Naive thymus-derived CD4-positive, alpha-beta T cell (primary cell): ENCODE results near the gene CCDC190. TPM values are rescaled to one million over a fixed set of nuclear protein-coding genes. Genes with fewer than 3 reads are reported as not detected.

ENCODE experiments used
- ATAC-seq: fragments of 150-1000 bp; cut with Tn5 transposase; 2 replicates; pipeline ENCODE4 v1.10.0; 2021; ENCODE audit warnings: mild to moderate bottlenecking, moderate library complexity
- CTCF ChIA-PET: fragments of 350-600 bp; sonication (Branson Sonifier 250); formaldehyde crosslinking; loops from one replicate; lab custom pipeline; 2021; ENCODE audit warnings: antibody characterized with exemption; lab: Charles Lee
- POLR2A ChIA-PET: fragments of 350-600 bp; sonication (Branson Sonifier 250); formaldehyde crosslinking; loops from one replicate; lab custom pipeline; 2021; ENCODE audit warnings: antibody characterized with exemption, inconsistent platforms; lab: Charles Lee
- DNase-seq, 9 donors: peaks; one replicate each; pipeline versions ENCODE4 v3.0.0 to v3.0.0-alpha.2; 2020 to 2022; ENCODE audit warnings: mixed read lengths in 1 of 9
- H3K27ac ChIP-seq: one replicate; pipeline ENCODE4 v1.7.0; 2013; ENCODE audit warnings: mild to moderate bottlenecking, low read depth, low read length, moderate library complexity
- H3K27me3 ChIP-seq, 2 donors: one replicate each; pipeline ENCODE4 v1.7.0; 2013; ENCODE audit warnings: low read length in 2 of 2, mild to moderate bottlenecking in 2 of 2, moderate library complexity in 2 of 2; ENCODE audit not compliant: control insufficient read depth in 2 of 2, insufficient read depth in 2 of 2
- H3K36me3 ChIP-seq, 3 experiments: 1 replicate in 2 of 3; 2 replicates in 1 of 3; pipeline ENCODE4 v1.7.0; 2013; ENCODE audit warnings: low read length in 3 of 3, mild to moderate bottlenecking in 3 of 3, moderate library complexity in 1 of 3; ENCODE audit not compliant: insufficient read depth in 3 of 3, control insufficient read depth in 2 of 3
- H3K4me1 ChIP-seq, 2 donors: one replicate each; pipeline ENCODE4 v1.7.0; 2013; ENCODE audit warnings: low read length in 2 of 2, mild to moderate bottlenecking in 2 of 2, moderate library complexity in 1 of 2; ENCODE audit not compliant: control insufficient read depth in 2 of 2, insufficient read depth in 2 of 2
- H3K4me3 ChIP-seq: 2 replicates; pipeline ENCODE4 v1.7.0; 2013; ENCODE audit warnings: mild to moderate bottlenecking, low read length
- H3K9me3 ChIP-seq, 3 experiments: 1 replicate in 2 of 3; 2 replicates in 1 of 3; pipeline ENCODE4 v1.7.0; 2013; ENCODE audit warnings: low read length in 3 of 3; ENCODE audit not compliant: control insufficient read depth in 2 of 3
- H3K27ac Mint-ChIP-seq, 9 donors: one replicate each; pipeline ENCODE4 v1.8.0; 2020 to 2022; ENCODE audit warnings: mixed read lengths in 9 of 9, mild to moderate bottlenecking in 8 of 9, moderate library complexity in 5 of 9, inconsistent platforms in 2 of 9
- H3K27me3 Mint-ChIP-seq, 5 donors: one replicate each; pipeline ENCODE4 v1.8.0; 2021 to 2022; ENCODE audit warnings: mixed read lengths in 5 of 5, mild to moderate bottlenecking in 1 of 5
- H3K36me3 Mint-ChIP-seq, 5 donors: one replicate each; pipeline ENCODE4 v1.8.0; 2020 to 2022; ENCODE audit warnings: mixed read lengths in 5 of 5, mild to moderate bottlenecking in 3 of 5, inconsistent platforms in 1 of 5
- H3K4me1 Mint-ChIP-seq, 7 donors: one replicate each; pipeline ENCODE4 v1.8.0; 2020 to 2022; ENCODE audit warnings: mixed read lengths in 7 of 7, mild to moderate bottlenecking in 3 of 7, inconsistent platforms in 1 of 7
- H3K4me3 Mint-ChIP-seq, 10 donors: one replicate each; pipeline ENCODE4 v1.8.0; 2020 to 2022; ENCODE audit warnings: mild to moderate bottlenecking in 10 of 10, mixed read lengths in 10 of 10, moderate library complexity in 6 of 10, inconsistent platforms in 2 of 10
- H3K9me3 Mint-ChIP-seq, 11 donors: one replicate each; pipeline ENCODE4 v1.8.0; 2020 to 2022; ENCODE audit warnings: mixed read lengths in 11 of 11, mild to moderate bottlenecking in 4 of 11, inconsistent platforms in 1 of 11, moderate library complexity in 1 of 11
- intact Hi-C, 2 donors: fragments of 100-400 bp; cut with micrococcal nuclease; formaldehyde crosslinking; loops; one replicate each; pipeline ENCODE4 v1.15.1; 2023
- polyA plus RNA-seq, 2 donors: library from polyadenylated mRNA; unstranded; fragments of 300-500 nt; fragmentation: Illumina TruSeq; gene quantifications; one replicate each; pipeline ENCODE4 v1.2.3, GENCODE V29; 2021
- total RNA-seq, 6 experiments: library from RNA in 5 of 6; stranded (reverse) in 5 of 6; gene quantifications; 1 replicate in 5 of 6; 2 replicates in 1 of 6; pipeline ENCODE4 v1.2.3 and lab custom pipeline; 2021 to 2026

The CCDC190 gene, protein sequence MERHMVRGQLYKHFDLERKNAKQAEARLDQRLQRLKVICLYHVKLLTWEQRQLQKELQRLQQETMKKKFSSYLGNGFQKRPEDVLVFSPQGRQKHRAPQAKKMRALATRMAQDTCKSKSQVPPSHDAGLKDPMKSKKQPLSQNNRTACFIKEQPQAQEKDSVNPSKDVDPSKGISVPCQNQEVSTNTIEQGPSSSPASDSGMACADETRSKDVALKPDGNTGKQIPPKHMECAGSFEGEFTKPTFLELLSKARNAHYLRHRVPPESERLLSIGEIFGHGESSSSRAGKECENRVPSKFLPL
- total RNA-seq (not detected), polyA plus RNA-seq (not detected), total RNA-seq (lab: John Stamatoyannopoulos, UW) (not detected)

DNA sequence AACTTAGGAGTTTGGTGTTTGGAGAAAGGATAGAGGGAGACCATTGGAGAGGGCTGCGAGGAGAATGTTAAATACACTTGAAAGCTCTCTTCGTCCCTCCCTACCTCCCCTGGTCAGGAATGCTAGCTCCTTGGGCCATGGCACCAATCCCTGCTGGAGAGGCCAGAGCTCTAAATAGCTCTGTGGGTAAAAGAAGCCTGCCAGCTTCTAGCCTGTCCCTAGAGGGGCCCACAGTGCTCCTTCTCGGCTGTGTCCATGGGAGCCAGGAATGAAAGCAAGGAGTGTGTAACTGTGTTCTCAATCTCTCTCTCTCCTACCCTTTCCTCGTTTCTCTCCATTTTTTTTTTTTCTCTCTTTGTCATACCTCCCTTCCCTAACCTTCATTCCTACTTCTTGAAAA lies at the start of gene CCDC190:
Gene CCDC190 (minus strand): TSS at position 75 of the 400 bp plus-strand sequence. CDS start 1,529 bp downstream, outside the sequence.
- DNase-seq = no peak
- Mint-ChIP-seq H3K9me3 (no peaks in the 10 kb centered on the region), H3K27ac (no peak within 1 kb of the TSS), H3K4me3 (no peak within 1 kb of the TSS), H3K4me1 (no peaks in the 10 kb centered on the region), H3K27me3 (peaks cover 20 to 32% (median 28%) of the 10 kb centered on the region in 5 donors), H3K36me3 (peaks cover 0 to 4% (median 0%) of the 10 kb centered on the region in 5 donors)
- Histone ChIP-seq H3K4me1 (no peaks in the 10 kb centered on the region), H3K27ac (no peak within 1 kb of the TSS), H3K9me3 (no peaks in the 10 kb centered on the region), H3K4me3 (no peak within 1 kb of the TSS), H3K27me3 (peaks cover 0 to 4% of the 10 kb centered on the region in 2 donors), H3K36me3 (no peaks in the 10 kb centered on the region)
- intact Hi-C loops = no loop called here
- no peak for ATAC-seq
- ChIA-PET POLR2A (no interaction called here), CTCF (interaction anchor here (2.4 kb wide), 1 partner anchor 455 kb away, joined by 6 read pairs; no protein-coding TSS in a partner anchor)

DNA sequence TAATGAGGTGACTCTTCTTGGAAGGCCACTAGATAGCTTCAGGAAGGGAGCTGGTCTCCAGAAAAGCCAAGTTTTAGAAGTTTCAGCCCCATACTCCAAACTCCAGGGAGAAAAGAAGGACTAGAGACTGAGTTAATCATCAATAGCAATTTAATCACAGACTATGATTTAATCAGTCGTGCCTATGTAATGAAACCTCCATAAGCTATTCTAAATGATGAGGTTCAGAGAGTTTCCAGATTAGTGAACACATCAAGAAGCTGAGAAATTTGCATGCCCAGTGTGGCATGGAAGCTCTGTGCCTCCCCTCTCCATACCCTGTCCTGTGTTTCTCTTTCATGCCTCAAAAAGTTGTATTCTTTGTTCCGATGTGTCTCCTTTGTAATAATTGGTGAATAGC lies 49.2 kb upstream of the CCDC190 start:
- no peak for DNase-seq
- POLR2A ChIA-PET = no interaction called here
- Mint-ChIP-seq H3K27me3 (peaks cover 0 to 9% (median 4%) of the 10 kb centered on the region in 5 donors), H3K36me3 (no peaks in the 10 kb centered on the region), H3K9me3 (peaks cover 0 to 22% (median 6%) of the 10 kb centered on the region in 11 donors), H3K4me1 (no peaks in the 10 kb centered on the region), H3K27ac (no peak overlapping the region), H3K4me3 (no peak overlapping the region)
- Histone ChIP-seq H3K4me1 (no peaks in the 10 kb centered on the region), H3K27ac (no peak overlapping the region), H3K4me3 (no peak overlapping the region), H3K9me3 (no peaks in the 10 kb centered on the region), H3K36me3 (no peaks in the 10 kb centered on the region), H3K27me3 (no peaks in the 10 kb centered on the region)
- intact Hi-C loops = no loop called here
- ATAC-seq = no peak
- CTCF ChIA-PET = no interaction called here

DNA sequence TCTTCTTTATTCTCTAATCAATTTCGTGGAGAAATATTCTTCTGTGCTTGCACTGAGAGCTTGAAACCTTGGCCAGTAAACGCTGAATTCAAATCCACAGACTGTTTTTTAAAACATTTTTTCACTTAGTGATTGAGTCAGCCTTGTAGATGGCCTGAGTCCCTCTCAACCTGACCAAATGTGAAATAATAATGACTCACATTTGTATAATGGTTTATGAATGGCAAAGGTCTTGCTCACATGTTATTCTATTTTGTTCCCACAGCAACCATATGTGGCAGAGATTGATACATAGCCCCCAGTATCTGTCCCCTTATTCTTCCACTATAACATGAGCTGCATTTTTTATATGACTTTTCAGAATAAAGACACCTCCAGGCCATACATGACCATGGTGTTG lies 47.8 kb upstream of the CCDC190 start:
- no peaks in the 10 kb centered on the region for H3K9me3 ChIP-seq
- intact Hi-C loops = no loop called here
- ATAC-seq (no peak), DNase-seq (no peak)
- H3K27ac ChIP-seq = no peak overlapping the region
- H3K27ac Mint-ChIP-seq = no peak overlapping the region
- no peaks in the 10 kb centered on the region for H3K4me1 ChIP-seq
- no peak overlapping the region for H3K4me3 ChIP-seq
- H3K27me3 Mint-ChIP-seq = peaks cover 0 to 14% (median 9%) of the 10 kb centered on the region in 5 donors
- H3K27me3 ChIP-seq = no peaks in the 10 kb centered on the region
- POLR2A ChIA-PET = no interaction called here
- no peaks in the 10 kb centered on the region for H3K36me3 Mint-ChIP-seq
- H3K4me1 Mint-ChIP-seq = no peaks in the 10 kb centered on the region
- peaks cover 0 to 17% (median 6%) of the 10 kb centered on the region in 11 donors for H3K9me3 Mint-ChIP-seq
- CTCF ChIA-PET = no interaction called here
- no peaks in the 10 kb centered on the region for H3K36me3 ChIP-seq
- no peak overlapping the region for H3K4me3 Mint-ChIP-seq

DNA sequence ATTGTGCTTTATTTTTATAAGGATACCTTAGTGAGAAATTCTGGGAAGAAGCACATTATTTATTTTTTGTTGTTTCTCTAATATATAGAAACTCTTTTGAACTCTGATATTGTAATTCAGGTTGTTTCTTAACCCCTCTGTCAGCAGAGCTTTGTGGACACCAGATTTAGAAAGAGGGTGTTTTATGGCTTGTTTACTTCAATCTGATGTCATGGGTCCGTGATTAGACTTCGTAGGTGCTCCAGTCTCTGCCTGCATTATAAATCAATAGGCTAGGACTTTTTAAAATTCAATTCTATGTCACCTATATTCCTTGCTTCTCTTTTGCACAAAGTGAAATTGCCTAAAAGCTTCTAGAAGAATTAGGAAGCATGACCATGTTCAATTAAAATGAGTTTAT lies 47.3 kb upstream of the CCDC190 start:
- intact Hi-C loops = no loop called here
- Mint-ChIP-seq H3K9me3 (peaks cover 0 to 14% (median 4%) of the 10 kb centered on the region in 11 donors), H3K27me3 (peaks cover 0 to 19% (median 9%) of the 10 kb centered on the region in 5 donors), H3K4me3 (no peak overlapping the region), H3K27ac (no peak overlapping the region), H3K36me3 (no peaks in the 10 kb centered on the region), H3K4me1 (no peaks in the 10 kb centered on the region)
- no peaks in the 10 kb centered on the region for H3K27me3 ChIP-seq
- no peak for ATAC-seq
- no peak overlapping the region for H3K4me3 ChIP-seq
- DNase-seq = no peak
- H3K9me3 ChIP-seq = no peaks in the 10 kb centered on the region
- ChIA-PET CTCF (no interaction called here), POLR2A (no interaction called here)
- H3K27ac ChIP-seq = no peak overlapping the region
- no peaks in the 10 kb centered on the region for H3K4me1 ChIP-seq
- H3K36me3 ChIP-seq = no peaks in the 10 kb centered on the region

DNA sequence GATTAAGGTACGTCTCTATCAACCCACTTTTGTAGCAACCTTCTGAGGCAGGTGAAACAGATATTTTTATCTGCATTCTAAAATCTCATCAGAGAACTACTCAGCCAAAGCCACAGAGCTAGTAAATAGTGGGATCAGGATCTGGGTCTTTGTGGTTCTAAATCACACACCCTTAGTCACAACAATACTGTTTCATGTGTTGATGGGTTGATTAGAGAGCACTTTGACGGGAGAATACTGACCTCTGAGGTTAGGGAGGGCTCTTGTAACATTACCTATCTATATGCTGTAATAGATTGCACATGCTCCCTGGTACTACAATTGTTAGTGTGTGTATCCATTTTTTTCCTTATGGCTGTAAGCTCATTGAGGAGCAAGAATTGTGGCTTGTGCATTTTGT lies 45.5 kb upstream of the CCDC190 start:
- Mint-ChIP-seq H3K36me3 (no peaks in the 10 kb centered on the region), H3K4me3 (no peak overlapping the region), H3K4me1 (no peaks in the 10 kb centered on the region), H3K27ac (no peak overlapping the region), H3K9me3 (peaks cover 0 to 1% (median 0%) of the 10 kb centered on the region in 11 donors), H3K27me3 (peaks cover under 1 to 19% (median 9%) of the 10 kb centered on the region in 5 donors)
- Histone ChIP-seq H3K4me1 (no peaks in the 10 kb centered on the region), H3K36me3 (no peaks in the 10 kb centered on the region), H3K27me3 (no peaks in the 10 kb centered on the region), H3K4me3 (no peak overlapping the region), H3K27ac (no peak overlapping the region), H3K9me3 (no peaks in the 10 kb centered on the region)
- ATAC-seq = no peak
- ChIA-PET CTCF (no interaction called here), POLR2A (no interaction called here)
- DNase-seq = no peak
- intact Hi-C loops = no loop called here

DNA sequence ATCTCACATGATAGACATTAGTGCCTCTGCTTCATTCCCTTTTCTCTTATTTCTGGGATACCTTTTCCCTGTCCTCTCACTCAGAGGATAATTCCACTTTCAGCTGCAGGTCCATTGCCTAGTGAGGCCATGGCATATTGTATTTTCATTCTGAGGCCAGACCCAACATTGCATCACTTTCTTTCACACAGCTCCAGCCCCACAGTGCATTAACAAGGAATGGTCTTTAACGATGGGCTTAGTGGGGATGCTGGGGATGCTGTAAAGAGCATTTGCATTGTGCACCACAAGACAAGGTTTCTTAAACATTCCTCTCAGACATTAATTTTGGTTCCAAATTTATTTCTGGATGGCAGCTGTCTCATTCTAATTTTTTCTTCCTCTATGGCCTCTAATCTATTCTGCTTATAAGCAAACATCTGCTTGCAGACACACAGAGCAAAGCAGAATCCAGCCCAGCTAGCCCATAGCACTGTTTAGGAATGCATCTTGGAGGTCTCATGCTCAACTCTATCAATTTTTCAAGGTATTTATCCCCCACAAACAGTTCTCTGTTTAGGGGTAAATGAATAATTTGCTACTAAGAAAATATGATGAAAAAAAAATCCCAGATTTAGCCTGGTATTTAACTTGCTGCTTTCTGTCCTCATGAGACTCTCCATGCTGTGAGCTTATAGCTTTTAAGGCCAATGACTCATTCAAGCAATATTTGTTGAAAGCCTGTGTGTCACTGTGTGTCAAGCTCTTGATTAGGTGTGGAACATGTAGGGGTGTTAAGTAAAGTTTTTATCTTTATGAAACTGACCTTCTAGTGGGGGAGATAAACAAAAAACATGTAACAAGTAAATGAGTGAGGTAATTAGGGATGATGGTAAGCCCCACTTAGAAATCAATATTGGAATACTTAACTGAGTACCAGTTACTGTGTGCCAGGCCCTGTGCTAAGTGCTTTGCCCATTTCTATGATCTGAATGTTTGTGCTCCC lies 44.5 kb upstream of the CCDC190 start:
- Histone ChIP-seq H3K36me3 (no peaks in the 10 kb centered on the region), H3K9me3 (no peaks in the 10 kb centered on the region), H3K27me3 (no peaks in the 10 kb centered on the region), H3K4me1 (no peaks in the 10 kb centered on the region), H3K4me3 (no peak overlapping the region), H3K27ac (no peak overlapping the region)
- Mint-ChIP-seq H3K36me3 (no peaks in the 10 kb centered on the region), H3K27me3 (peaks cover 5 to 19% (median 9%) of the 10 kb centered on the region in 5 donors), H3K27ac (no peak overlapping the region), H3K4me3 (no peak overlapping the region), H3K9me3 (peaks cover 0 to 1% (median 0%) of the 10 kb centered on the region in 11 donors), H3K4me1 (no peaks in the 10 kb centered on the region)
- ATAC-seq = no peak
- DNase-seq = no peak
- ChIA-PET POLR2A (no interaction called here), CTCF (no interaction called here)
- intact Hi-C loops = no loop called here
